HAP-1 (cell line): Measurements from ENCODE around the gene NT5C2.
"Not testable (repeated sequence)": the region's sequence is repeated elsewhere in the genome, so short reads cannot be mapped to it uniquely, and the experiment has no call there.

Experiments
- DNase-seq, 2 experiments: peaks; one replicate each; pipeline ENCODE4 v3.0.0-alpha.2; 2016 to 2020; ENCODE audit warnings: low spot score in 2 of 2
- H3K27me3 ChIP-seq: fragments of 250-450 bp; sonication (Bioruptor Pico); 2 replicates; pipeline ENCODE4 v1.5.1; 2020; ENCODE audit warnings: low read depth, mild to moderate bottlenecking, moderate library complexity
- H3K36me3 ChIP-seq: fragments of 250-450 bp; sonication (Bioruptor Pico); replicated peaks from 2 replicates; pipeline ENCODE4 v1.5.1; 2020; ENCODE audit warnings: mild to moderate bottlenecking
- H3K4me1 ChIP-seq: fragments of 250-450 bp; sonication (Bioruptor Pico); 2 replicates; pipeline ENCODE4 v1.5.1; 2020; ENCODE audit warnings: mild to moderate bottlenecking
- H3K4me3 ChIP-seq: fragments of 250-450 bp; sonication (Bioruptor Pico); 2 replicates; pipeline ENCODE4 v1.5.1; 2020; ENCODE audit warnings: mild to moderate bottlenecking, moderate library complexity
- H3K9me3 ChIP-seq: fragments of 250-450 bp; sonication (Bioruptor Pico); 2 replicates; pipeline ENCODE4 v1.5.1; 2020; ENCODE audit warnings: mild to moderate bottlenecking, moderate library complexity
- in situ Hi-C: fragments of 300-500 bp; cut with MboI; formaldehyde crosslinking; loops from 3 replicates; pipeline ENCODE4 v1.14.3; 2020; ENCODE audit warnings: low sequenced_read_pairs, inconsistent platforms, mixed read lengths

Gene NT5C2

DNA sequence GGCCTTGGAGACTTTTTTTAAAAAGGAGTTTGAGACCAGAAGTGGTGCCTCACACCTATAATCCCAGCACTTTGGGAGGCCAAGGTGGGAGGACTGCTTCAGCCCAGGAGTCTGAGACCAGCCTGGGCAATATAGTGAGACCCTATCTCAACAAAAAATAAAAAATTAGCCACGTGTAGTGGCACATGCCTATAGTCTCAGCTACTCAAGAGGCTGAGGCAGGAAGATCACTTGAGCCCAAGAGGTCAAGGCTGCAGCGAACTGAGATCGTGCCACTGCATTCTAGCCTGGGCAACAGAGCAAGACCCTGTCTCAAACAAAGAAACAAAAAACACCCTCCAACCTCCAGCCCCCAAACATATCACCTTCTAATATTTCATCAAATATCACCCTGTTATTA is 49.4 kb downstream of the NT5C2 start:
- peaks cover 30% of the 10 kb centered on the region for H3K4me1 ChIP-seq
- in situ Hi-C loops, H3K9me3 ChIP-seq, H3K36me3 ChIP-seq, H3K27me3 ChIP-seq, H3K4me3 ChIP-seq, DNase-seq: not testable (repeated sequence)

DNA sequence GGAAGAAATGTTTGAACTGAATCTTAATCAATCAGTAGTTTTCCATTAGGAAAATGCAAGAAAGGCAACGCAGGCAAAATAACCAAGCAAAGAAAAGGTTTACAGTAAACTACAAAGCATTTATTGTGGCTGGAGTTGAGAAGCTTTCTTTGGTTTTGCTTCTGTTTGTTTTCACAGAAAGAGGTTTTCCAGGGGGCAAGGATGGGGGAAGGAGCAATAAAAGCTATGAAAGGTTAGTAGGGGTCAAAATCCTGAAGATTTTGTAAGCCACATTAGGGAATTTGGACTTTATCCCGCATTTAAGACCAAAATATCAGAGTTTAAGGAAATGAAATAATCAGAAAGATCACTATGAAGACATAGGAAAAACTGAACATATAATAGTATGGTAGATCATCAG is 51.1 kb downstream of the NT5C2 start:
- Histone ChIP-seq H3K36me3 (no peaks in the 10 kb centered on the region), H3K4me1 (peaks cover 30% of the 10 kb centered on the region)
- in situ Hi-C loops = no loop called here

DNA sequence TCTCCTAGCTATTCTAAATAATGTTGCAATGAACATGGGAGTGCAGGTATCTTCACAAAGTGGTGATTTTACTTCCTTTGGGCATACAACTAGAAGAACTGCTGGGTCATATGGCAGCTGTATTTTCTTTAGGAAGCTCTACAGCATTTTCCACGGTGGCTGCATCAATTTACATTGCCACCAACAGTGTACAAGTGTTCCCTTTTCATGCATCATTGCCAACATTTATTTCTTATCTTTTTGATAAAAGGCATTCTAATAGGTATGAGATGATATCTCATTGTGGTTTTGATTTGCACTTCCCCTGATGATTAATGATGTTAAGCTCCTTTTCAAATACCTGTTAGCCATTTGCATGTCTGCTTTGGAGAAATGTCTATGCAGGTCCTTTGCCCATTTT is 52.6 kb downstream of the NT5C2 start:
- no peak for DNase-seq
- Histone ChIP-seq H3K4me3 (no peak overlapping the region), H3K27me3 (no peaks in the 10 kb centered on the region), H3K36me3 (peaks cover 9% of the 10 kb centered on the region), H3K9me3 (no peaks in the 10 kb centered on the region), H3K4me1 (peaks cover 16% of the 10 kb centered on the region)
- in situ Hi-C loops = no loop called here

More for the DNA sequence above, 51.1 kb downstream of the NT5C2 start:
- H3K4me3 ChIP-seq = no peak overlapping the region
- H3K9me3 ChIP-seq = no peaks in the 10 kb centered on the region
- no peak for DNase-seq
- no peaks in the 10 kb centered on the region for H3K27me3 ChIP-seq

DNA sequence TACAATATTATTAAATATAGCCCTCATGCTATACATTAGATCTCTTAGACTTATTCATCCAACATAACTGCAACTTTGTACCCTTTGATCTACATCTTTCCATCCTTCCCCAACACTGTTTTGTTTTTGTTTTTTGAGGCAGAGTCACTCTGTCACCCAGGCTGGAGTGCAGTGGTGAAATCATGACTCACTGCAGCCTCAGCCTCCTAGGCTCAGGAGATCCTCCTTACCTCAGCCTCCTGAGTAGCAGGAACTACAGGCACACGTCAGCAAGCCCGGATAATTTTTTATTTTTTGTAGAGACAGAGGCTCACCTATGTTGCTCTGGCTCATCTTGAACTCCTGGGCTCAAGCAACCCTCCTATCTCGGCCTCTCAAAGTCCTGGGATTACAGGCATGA is 53.3 kb downstream of the NT5C2 start:
- Histone ChIP-seq H3K27me3 (no peaks in the 10 kb centered on the region), H3K36me3 (peaks cover 16% of the 10 kb centered on the region), H3K9me3 (peaks cover 5% of the 10 kb centered on the region; the same call in 1 of the 2 replicates), H3K4me1 (peaks cover 10% of the 10 kb centered on the region), H3K4me3 (no peak overlapping the region)
- DNase-seq = no peak
- in situ Hi-C loops = no loop called here

DNA sequence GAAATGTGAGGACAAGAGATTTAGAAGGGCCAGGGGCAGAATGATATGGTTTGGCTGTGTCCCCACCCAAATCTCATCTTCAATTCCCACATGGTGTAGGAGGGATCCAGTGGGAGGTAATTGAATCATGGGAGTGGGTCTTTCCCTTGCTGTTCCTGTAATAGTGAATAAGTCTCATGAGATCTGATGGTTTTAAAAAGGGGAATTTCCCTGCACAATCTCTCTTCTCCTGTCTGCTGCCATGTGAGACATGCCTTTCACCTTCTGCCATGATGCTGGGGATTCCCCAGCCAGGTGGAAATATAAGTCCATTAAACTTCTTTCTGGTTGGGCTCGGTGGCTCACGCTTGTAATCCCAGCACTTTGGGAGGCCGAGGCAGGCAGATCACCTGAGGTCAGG is 57.9 kb downstream of the NT5C2 start:
- Histone ChIP-seq H3K36me3 (peaks cover 17% of the 10 kb centered on the region), H3K9me3 (peaks cover 12% of the 10 kb centered on the region; the same call in 1 of the 2 replicates)
- H3K27me3 ChIP-seq, DNase-seq, H3K4me1 ChIP-seq, H3K4me3 ChIP-seq, in situ Hi-C loops: not testable (repeated sequence)

DNA sequence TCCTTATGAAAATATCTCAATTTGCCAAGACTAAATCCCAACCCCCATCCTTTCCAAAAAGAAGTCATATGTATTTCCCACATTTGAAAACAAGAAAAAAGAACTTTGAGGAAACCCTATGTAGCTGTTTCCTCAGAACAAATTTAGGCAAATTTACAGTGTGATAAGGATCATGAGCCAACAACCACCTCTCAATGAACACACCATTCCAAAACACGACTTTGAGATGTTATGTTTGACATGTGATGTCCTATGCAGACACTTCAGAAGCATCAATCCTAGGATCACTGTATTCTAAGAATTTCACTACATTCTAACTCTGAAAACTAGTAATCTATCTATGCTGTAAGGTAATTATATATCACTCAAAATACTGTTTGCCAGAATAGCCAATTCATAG is 62.2 kb downstream of the NT5C2 start:
- no peaks in the 10 kb centered on the region for H3K4me1 ChIP-seq
- peaks cover 12% of the 10 kb centered on the region; the same call in 1 of the 2 replicates for H3K9me3 ChIP-seq
- H3K4me3 ChIP-seq = no peak overlapping the region
- in situ Hi-C loops = no loop called here
- H3K36me3 ChIP-seq = peaks cover 13% of the 10 kb centered on the region
- no peaks in the 10 kb centered on the region for H3K27me3 ChIP-seq
- DNase-seq = no peak

DNA sequence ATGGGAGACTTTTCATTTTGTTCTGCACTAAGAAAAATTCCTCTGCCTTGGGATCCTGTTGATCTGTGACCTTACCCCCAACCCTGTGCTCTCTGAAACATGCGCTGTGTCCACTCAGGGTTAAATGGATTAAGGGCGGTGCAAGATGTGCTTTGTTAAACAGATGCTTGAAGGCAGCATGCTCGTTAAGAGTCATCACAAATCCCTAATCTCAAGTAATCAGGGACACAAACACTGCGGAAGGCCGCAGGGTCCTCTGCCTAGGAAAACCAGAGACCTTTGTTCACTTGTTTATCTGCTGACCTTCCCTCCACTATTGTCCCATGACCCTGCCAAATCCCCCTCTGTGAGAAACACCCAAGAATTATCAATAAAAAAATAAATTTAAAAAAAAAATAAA is 62.9 kb downstream of the NT5C2 start:
- DNase-seq, H3K36me3 ChIP-seq, H3K4me3 ChIP-seq, H3K4me1 ChIP-seq, in situ Hi-C loops, H3K27me3 ChIP-seq: not testable (repeated sequence)
- H3K9me3 ChIP-seq = peaks cover 11% of the 10 kb centered on the region; the same call in 1 of the 2 replicates

DNA sequence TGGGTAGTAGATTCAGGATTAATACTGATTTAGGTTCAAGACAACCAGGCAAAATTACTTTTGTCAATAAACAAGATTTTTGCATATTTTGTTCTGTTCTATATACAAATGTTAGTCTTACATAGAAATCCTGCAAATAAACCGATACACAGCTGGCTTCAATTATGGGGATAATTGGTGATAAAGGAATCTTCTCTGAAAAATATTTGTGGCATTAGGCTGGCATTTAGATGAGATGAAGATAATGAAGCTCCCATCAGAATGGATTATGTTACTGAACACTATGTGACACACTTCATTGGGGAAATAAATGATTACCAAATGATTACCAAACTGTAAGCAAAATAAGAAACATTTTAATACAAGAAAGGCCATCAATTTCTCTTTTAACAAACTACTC is 65.8 kb downstream of the NT5C2 start:
- DNase-seq = no peak
- in situ Hi-C loops = no loop called here
- H3K9me3 ChIP-seq = no peaks in the 10 kb centered on the region
- H3K4me1 ChIP-seq = no peaks in the 10 kb centered on the region
- no peaks in the 10 kb centered on the region for H3K27me3 ChIP-seq
- no peak overlapping the region for H3K4me3 ChIP-seq
- H3K36me3 ChIP-seq = no peaks in the 10 kb centered on the region

DNA sequence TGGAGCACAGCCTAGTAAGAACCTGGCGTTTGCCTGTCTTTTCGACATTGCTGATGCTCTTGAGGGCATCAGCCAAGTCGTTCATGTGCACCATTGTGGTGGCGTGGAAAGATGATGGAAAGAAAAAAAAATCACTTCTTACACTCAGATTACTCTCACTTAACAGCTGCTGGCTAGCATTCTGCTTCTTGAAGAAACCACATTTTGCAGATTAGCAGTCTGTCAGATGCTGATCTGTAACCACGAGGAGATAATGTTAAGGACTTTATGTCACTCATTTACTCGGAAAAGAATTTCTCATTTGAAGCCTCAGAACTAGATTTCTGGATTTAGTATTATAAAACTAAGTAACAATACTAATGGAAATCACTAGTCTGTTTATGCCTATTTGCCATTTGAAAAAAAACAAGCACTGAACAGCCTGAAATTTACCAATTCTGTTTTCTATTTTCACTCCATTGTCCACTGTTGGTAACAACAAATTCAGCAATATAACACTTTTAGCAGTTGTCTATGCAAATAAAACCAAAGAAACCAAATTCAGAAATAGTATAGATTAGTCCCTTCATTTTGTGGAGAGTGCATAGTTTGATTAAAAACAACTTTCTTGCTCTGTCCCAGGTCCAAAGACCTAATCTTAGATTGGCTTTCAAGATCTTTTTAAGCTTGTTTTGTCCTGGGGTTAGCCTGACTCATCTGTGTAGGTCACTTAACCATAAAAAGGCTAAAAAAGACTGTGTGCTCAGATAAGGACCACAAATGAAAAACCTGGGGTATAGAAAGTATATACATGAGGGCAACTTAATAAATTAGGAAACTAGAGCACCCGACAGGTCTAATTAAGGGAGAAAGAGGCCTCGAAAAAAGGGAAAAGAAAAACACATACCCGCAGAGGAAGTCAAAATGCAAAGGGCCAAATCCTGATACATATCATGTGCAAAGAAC is 67.5 kb downstream of the NT5C2 start:
- no peaks in the 10 kb centered on the region for H3K27me3 ChIP-seq
- H3K4me3 ChIP-seq = no peak overlapping the region
- no peaks in the 10 kb centered on the region for H3K9me3 ChIP-seq
- no peaks in the 10 kb centered on the region for H3K4me1 ChIP-seq
- DNase-seq = no peak
- in situ Hi-C loops = no loop called here
- H3K36me3 ChIP-seq = no peaks in the 10 kb centered on the region

DNA sequence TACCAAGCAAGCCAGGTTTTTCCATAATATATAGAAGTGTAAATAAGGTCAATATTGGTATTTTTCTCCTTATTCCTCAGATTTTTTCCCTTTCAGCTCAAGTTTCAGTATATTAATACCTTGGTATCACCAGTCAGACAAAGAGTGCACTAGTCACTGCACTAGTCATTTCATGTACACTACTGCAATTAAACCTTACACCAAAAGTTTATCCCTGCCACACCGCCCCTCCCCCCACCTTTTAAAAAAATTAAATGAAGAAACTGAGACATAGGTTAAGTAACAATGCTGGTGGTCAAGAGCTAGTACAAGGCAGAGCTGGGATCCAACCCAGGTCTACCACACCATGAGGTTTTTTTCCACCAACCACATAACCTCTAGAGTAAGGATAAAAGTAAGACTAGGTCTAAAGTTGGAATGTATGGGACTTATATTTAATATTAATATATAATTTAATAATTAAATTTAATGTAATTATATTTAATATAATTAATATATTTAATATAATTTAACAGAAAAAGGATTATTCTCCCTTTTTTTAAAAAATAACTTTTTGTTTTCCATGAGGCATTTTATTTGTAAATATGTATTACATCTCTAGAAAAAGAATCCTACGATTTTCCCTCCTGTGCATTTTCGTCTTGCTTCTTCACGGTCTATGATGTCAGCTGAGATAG is 68.5 kb downstream of the NT5C2 start:
- Histone ChIP-seq H3K4me3 (no peak overlapping the region), H3K36me3 (no peaks in the 10 kb centered on the region), H3K9me3 (no peaks in the 10 kb centered on the region), H3K27me3 (no peaks in the 10 kb centered on the region), H3K4me1 (0 out of 2 replicates have a peak, but pooled peaks cover 2% of the 10 kb centered on the region)
- in situ Hi-C loops = no loop called here
- no peak for DNase-seq

DNA sequence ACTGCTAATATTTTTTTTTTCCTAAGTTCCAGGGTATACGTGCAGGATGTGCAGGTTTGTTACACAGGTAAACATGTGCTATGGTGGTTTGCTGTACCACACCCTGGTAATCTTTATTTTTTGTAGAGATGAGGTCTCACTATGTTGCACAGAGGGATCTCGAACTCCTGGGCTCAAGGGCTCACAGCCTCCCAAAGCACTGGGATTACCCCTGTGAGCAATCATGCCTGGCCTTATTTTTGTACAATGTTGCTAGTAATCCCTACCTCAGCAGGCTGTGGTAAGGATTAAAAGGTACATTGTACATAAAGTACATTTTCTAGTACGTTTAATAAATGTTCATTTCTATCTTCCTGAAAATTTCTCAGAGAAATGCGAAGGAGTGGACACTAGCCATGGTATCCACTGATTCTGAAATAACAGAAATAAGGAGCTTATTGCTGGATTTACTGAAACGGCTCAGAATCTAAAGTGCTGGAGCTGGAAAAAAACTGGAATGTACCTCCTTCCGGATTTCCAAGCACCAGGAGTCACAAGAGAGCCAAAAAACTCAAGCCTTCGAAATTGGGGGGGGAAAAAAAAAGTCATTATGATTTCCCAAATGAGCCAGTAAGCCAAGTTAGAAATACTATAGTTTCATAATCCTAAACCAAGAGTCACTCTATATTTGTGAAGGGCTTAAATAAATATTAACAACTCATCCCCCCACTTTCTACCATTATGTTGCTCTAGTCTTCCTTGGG is 69.6 kb downstream of the NT5C2 start:
- H3K9me3 ChIP-seq = no peaks in the 10 kb centered on the region
- in situ Hi-C loops = no loop called here
- no peak overlapping the region for H3K4me3 ChIP-seq
- H3K27me3 ChIP-seq = no peaks in the 10 kb centered on the region
- no peaks in the 10 kb centered on the region for H3K36me3 ChIP-seq
- 0 out of 2 replicates have a peak, but pooled peaks cover 6% of the 10 kb centered on the region for H3K4me1 ChIP-seq
- no peak for DNase-seq

DNA sequence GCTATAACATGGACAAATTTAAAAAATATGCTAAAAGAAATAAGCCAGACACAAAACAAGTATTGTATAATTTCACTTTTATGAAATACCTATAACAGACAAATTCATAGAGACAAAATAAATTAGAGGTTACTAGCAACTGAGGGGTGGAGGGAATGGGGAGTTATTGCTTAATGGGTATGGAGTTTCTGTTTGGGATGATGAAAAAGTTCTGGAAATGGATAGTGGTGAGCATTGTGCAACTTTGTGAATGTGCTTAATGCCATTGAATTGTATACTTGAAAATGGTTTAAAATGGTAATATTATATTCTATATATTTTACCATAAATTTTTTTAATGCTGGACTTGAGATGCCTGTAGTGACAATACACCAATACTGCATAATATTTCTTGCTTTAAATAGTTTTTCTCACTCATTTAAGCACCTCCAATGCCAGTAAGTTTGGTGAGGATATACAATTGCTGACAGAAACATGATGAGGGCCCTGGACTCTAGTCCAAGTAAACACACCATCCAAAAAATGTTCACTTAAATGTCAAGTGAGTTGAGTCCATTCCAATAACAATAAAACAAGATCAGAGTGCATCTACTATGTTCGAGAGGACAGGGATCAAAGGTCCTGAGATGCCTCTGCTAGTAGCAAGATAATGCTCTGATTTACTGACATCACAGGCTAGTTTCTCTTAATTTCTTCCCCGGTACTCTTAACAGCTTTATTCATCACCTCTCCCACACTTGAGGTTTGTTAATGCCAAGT is 71.9 kb downstream of the NT5C2 start:
- Histone ChIP-seq H3K4me1 (0 out of 2 replicates have a peak, but pooled peaks cover 6% of the 10 kb centered on the region), H3K9me3 (no peaks in the 10 kb centered on the region), H3K36me3 (no peaks in the 10 kb centered on the region), H3K27me3 (no peaks in the 10 kb centered on the region), H3K4me3 (no peak overlapping the region)
- DNase-seq = no peak
- in situ Hi-C loops = no loop called here

DNA sequence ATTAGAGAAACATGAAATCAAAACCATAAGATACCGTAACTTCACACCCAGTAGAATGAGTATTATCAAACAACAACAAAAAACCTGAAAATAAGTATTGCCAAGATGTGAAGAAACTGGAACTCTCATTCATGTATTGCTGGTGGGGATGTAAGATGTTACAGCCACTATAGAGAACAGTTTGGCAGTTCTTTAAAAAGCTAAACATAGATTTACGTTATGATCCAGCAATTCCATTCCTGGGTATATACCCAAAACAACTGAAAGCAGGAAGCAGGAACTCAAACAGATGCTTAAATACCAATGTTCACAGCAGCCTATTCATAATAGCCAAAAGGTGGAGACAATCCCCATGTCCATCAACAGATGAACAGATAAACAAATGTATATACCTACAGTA is 72.5 kb downstream of the NT5C2 start:
- in situ Hi-C loops = no loop called here
- no peaks in the 10 kb centered on the region for H3K27me3 ChIP-seq
- no peak overlapping the region for H3K4me3 ChIP-seq
- no peak for DNase-seq
- H3K4me1 ChIP-seq = peaks cover 8% of the 10 kb centered on the region
- no peaks in the 10 kb centered on the region for H3K36me3 ChIP-seq
- no peaks in the 10 kb centered on the region for H3K9me3 ChIP-seq
